GM12872 (cell line): ENCODE data around the gene COX19.

Experiments used
- CTCF ChIP-seq: IDR thresholded peaks from 3 replicates; pipeline ENCODE4 v1.5.1; 2011; ENCODE audit warnings: low read depth, mild to moderate bottlenecking, low read length, moderate library complexity; ENCODE audit not compliant: insufficient read depth

The COX19 gene

DNA sequence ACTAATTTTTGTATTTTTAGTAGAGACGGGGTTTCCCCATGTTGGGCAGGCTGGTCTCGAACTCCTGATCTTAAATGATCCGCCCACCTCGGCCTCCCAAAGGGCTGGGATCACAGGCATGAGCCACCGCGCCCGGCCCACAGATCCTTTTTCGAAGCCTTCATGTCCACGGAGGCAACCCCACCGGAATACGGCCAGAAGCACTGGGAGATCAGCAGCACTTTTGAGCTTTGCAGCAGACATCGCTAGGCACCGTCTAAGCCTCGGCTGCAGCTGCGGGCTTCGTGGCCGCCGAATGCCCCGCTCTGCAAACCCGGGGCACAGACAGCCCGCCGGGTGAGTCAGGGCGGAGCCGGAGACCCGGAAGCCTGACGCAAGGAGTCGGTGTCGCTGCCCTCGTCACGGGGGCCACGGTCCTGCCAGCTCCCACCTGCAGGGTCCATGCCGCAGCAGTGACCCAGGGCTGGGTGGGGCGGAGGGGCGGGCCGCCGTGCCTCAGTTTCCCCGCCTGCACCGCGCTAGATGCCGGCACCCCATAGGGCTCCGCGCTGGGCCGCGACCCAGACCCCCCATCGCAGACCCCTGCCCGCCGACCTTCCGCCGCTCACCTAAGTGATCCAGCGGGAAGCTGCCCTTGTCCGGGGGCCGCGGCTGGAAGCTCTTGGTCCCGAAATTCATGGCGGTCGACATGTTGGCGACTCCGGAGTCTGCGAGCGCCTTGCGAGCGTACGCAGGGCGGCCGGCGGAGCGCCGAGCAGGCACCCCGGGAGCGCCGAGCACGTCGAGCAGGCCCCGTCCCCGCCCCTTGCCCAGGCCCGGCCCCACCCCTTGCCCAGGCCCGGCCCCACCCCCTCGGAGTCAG, at the start of gene COX19:
TSS of gene COX19 (minus strand) at position 730 of the 862 bp plus-strand sequence. CDS start at position 690, 40 bp downstream.
- TF ChIP-seq CTCF: no peak

- no peak for TF ChIP-seq CTCF
These were observed 49.0 kb upstream of the COX19 start for GRCh38 chr7:1024331-1024841.

GRCh38 chr7:1022801-1023465, 47.6 kb upstream of the COX19 start:
- TF ChIP-seq CTCF: no peak

- TF ChIP-seq CTCF: no peak
These were observed 47.0 kb upstream of the COX19 start for GRCh38 chr7:1022356-1022755.

- no peak for TF ChIP-seq CTCF
These were observed 46.6 kb upstream of the COX19 start for GRCh38 chr7:1021931-1022330.

DNA sequence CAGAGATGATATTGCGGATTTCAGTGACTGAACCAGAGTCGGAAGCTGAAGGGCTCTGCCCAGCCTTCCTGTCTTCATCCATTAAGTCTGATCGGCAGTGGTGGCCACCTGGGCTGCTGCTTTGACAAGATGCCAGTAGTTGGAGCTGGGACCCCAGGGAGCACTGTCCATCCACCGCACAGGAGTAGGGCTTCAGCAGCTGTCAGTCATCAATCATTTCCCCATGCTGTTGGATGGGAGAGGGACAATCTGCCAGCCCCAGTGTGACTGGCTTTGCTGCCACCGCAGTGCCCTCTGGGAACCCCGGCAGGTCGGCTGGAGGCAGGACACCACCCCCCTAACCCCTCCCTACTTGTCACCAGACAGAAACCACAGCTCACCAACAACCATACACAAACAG, 46.0 kb upstream of the COX19 start:
- TF ChIP-seq CTCF: no peak

DNA sequence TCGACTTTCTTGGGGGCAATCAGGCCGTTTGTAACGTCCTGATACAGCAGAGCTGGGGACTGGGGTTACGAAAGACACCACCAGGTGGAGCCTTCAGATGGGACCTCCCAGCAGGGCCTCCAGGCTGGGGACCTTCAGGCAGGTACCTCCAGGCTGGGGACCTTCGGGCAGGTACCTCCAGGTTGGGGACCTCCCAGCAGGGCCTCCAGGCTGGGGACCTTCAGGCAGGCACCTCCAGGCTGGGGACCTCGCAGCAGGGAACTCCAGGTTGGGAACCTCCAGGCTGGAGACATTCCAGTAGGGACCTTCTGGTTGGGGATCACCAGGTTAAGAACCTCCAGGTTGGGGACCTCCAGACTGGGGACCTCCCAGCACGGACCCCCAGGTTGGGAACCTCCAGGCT, 45.5 kb upstream of the COX19 start:
- TF ChIP-seq CTCF: peak; percentile 29; the same call in 1 of the 3 replicates
